ENCODE results near the gene KIAA2012.

- TF ChIP-seq CTCF (IDR thresholded peaks at IDR 0.05; ENCODE audit: low read depth, low read length) (no peak), POLR2A (IDR thresholded peaks at IDR 0.05; ENCODE audit: extremely low read depth, insufficient read length) (no peak), MAX (IDR thresholded peaks at IDR 0.05; ENCODE audit: low read depth, low read length) (no peak)
Measured at GRCh38 chr2:202084265-202084664, 11.2 kb downstream of the KIAA2012 start.

Data from NB4 (cell line).